ENCODE data around the gene RASA2. TPM values are rescaled to one million over a fixed set of nuclear protein-coding genes. Genes with fewer than 3 reads are reported as not detected.

RASA2 gene
- total and polyA plus RNA-seq, 4 donors = 1.6 to 5.4 (median 4.6) TPM

GRCh38 chr3:141594357-141594756, 107.5 kb downstream of the RASA2 start:
- peaks cover 2 to 11% (median 3%) of the 10 kb centered on the region in 4 donors for H3K36me3 ChIP-seq (ENCODE audit: control insufficient read depth in 4 of 4, insufficient read depth in 3 of 4, low read depth in 1 of 4, low read length in 3 of 4)
- no peak for TF ChIP-seq GABPA (IDR thresholded peaks at IDR 0.05 in 1 of 2, conservative IDR thresholded peaks at IDR 0.05 in 1 of 2)
- H3K27me3 ChIP-seq (ENCODE audit: control insufficient read depth in 4 of 4, insufficient read depth in 4 of 4, low read length in 3 of 4) = no peaks in the 10 kb centered on the region
- H3K4me1 ChIP-seq (ENCODE audit: control insufficient read depth in 4 of 4, insufficient read depth in 4 of 4, low read length in 3 of 4) = no peaks in the 10 kb centered on the region
- no peak overlapping the region for H3K4me3 ChIP-seq (ENCODE audit: low read depth in 1 of 3, low read length in 3 of 3)
- H3K9me3 ChIP-seq (ENCODE audit: control insufficient read depth in 4 of 4, low read length in 3 of 4) = no peaks in the 10 kb centered on the region
- no peak overlapping the region for H3K27ac ChIP-seq (ENCODE audit: low read depth in 1 of 2, low read length in 2 of 2)
- 98% methylated on average over 2 of the region's 2 CpGs for WGBS
- no peak overlapping the region for H3K9ac ChIP-seq (ENCODE audit: low read depth in 1 of 2, low read length in 2 of 2)
- DNase-seq (ENCODE audit: low spot score) = no peak

GRCh38 chr3:141597931-141598330, 111.1 kb downstream of the RASA2 start:
- Histone ChIP-seq H3K4me1 (ENCODE audit: control insufficient read depth in 4 of 4, insufficient read depth in 4 of 4, low read length in 3 of 4) (no peaks in the 10 kb centered on the region), H3K27me3 (ENCODE audit: control insufficient read depth in 4 of 4, insufficient read depth in 4 of 4, low read length in 3 of 4) (no peaks in the 10 kb centered on the region), H3K4me3 (ENCODE audit: low read depth in 1 of 3, low read length in 3 of 3) (no peak overlapping the region), H3K9me3 (ENCODE audit: control insufficient read depth in 4 of 4, low read length in 3 of 4) (no peaks in the 10 kb centered on the region), H3K27ac (ENCODE audit: low read depth in 1 of 2, low read length in 2 of 2) (no peak overlapping the region), H3K9ac (ENCODE audit: low read depth in 1 of 2, low read length in 2 of 2) (no peak overlapping the region), H3K36me3 (ENCODE audit: control insufficient read depth in 4 of 4, insufficient read depth in 3 of 4, low read depth in 1 of 4, low read length in 3 of 4) (peaks cover 0 to 9% (median 4%) of the 10 kb centered on the region in 4 donors)
- no peak for TF ChIP-seq FOXA2 (IDR thresholded peaks at IDR 0.05)
- TF ChIP-seq HNF4A (conservative IDR thresholded peaks at IDR 0.05) = no peak
- TF ChIP-seq NR2F2 (IDR thresholded peaks at IDR 0.05) = no peak
- no peak for TF ChIP-seq MAX (IDR thresholded peaks at IDR 0.05)
- TF ChIP-seq SP1 (IDR thresholded peaks at IDR 0.05) = no peak
- TF ChIP-seq TAF1 (conservative IDR thresholded peaks at IDR 0.05) = no peak
- TF ChIP-seq HNF4G (IDR thresholded peaks at IDR 0.05) = no peak
- no peak for DNase-seq (ENCODE audit: low spot score)
- WGBS = 89% methylated on average over 2 of the region's 2 CpGs

- TF ChIP-seq JUND (IDR thresholded peaks at IDR 0.05) = no peak
- no peak for TF ChIP-seq FOXA1 (IDR thresholded peaks at IDR 0.05)
- TF ChIP-seq SP1 (IDR thresholded peaks at IDR 0.05) = no peak
- TF ChIP-seq NR2F2 (IDR thresholded peaks at IDR 0.05) = no peak
- no peak for TF ChIP-seq GABPA (IDR thresholded peaks at IDR 0.05 in 1 of 2, conservative IDR thresholded peaks at IDR 0.05 in 1 of 2)
- TF ChIP-seq RXRA (IDR thresholded peaks at IDR 0.05) = no peak
- no peak for TF ChIP-seq HNF4G (IDR thresholded peaks at IDR 0.05)
- no peak for TF ChIP-seq RAD21 (IDR thresholded peaks at IDR 0.05)
- no peak for TF ChIP-seq MAX (IDR thresholded peaks at IDR 0.05)
- no peak for TF ChIP-seq FOXA2 (IDR thresholded peaks at IDR 0.05)
- no peak for TF ChIP-seq EGR1 (IDR thresholded peaks at IDR 0.05; ENCODE audit: low read depth in 2 of 2)
- TF ChIP-seq REST (IDR thresholded peaks at IDR 0.05) = no peak
- TF ChIP-seq CTCF (IDR thresholded peaks at IDR 0.05; ENCODE audit: low read depth, low read length, missing input control) = no peak
- no peak for TF ChIP-seq YY1 (IDR thresholded peaks at IDR 0.05)
- no peak for TF ChIP-seq TAF1 (conservative IDR thresholded peaks at IDR 0.05)
- no peak for TF ChIP-seq ATF3 (IDR thresholded peaks at IDR 0.05)
- TF ChIP-seq ZBTB33 (IDR thresholded peaks at IDR 0.05) = no peak
- TF ChIP-seq HNF4A (conservative IDR thresholded peaks at IDR 0.05) = no peak
- Histone ChIP-seq H3K36me3 (ENCODE audit: control insufficient read depth in 4 of 4, insufficient read depth in 3 of 4, low read depth in 1 of 4, low read length in 3 of 4) (peaks cover 0 to 5% (median 2%) of the 10 kb centered on the region in 4 donors), H3K27me3 (ENCODE audit: control insufficient read depth in 4 of 4, insufficient read depth in 4 of 4, low read length in 3 of 4) (no peaks in the 10 kb centered on the region), H3K4me1 (ENCODE audit: control insufficient read depth in 4 of 4, insufficient read depth in 4 of 4, low read length in 3 of 4) (no peaks in the 10 kb centered on the region), H3K9ac (ENCODE audit: low read depth in 1 of 2, low read length in 2 of 2) (no peak overlapping the region), H3K4me3 (ENCODE audit: low read depth in 1 of 3, low read length in 3 of 3) (no peak overlapping the region), H3K27ac (ENCODE audit: low read depth in 1 of 2, low read length in 2 of 2) (no peak overlapping the region), H3K9me3 (ENCODE audit: control insufficient read depth in 4 of 4, low read length in 3 of 4) (no peaks in the 10 kb centered on the region)
- 96% methylated on average over 12 of the region's 12 CpGs for WGBS
- DNase-seq (ENCODE audit: low spot score) = no peak
Observed at GRCh38 chr3:141600331-141600730, 113.5 kb downstream of the RASA2 start.
